Measurements from ENCODE around the gene CARD11.
A peak's percentile ranks its signal among the peaks of the same experiment; 100 is the strongest.

CARD11 gene

GRCh38 chr7:2905500-2905899, 138.2 kb downstream of the CARD11 start:
- no peak for DNase-seq (ENCODE audit: low read depth)

GRCh38 chr7:2905027-2905426, 138.6 kb downstream of the CARD11 start:
- DNase-seq (ENCODE audit: low read depth), result no peak

GRCh38 chr7:2904202-2904601, 139.5 kb downstream of the CARD11 start:
- DNase-seq (ENCODE audit: low read depth), result no peak

GRCh38 chr7:2903682-2904162, 139.9 kb downstream of the CARD11 start:
- no peak for DNase-seq (ENCODE audit: low read depth)

- no peak for DNase-seq (ENCODE audit: low read depth)
Measured at GRCh38 chr7:2897023-2897422, 146.6 kb downstream of the CARD11 start.

- DNase-seq (ENCODE audit: low read depth), result no peak
Measured at GRCh38 chr7:2896131-2896530, 147.5 kb downstream of the CARD11 start.

- peak; percentile 11 for DNase-seq (ENCODE audit: low read depth)
Measured at GRCh38 chr7:2894118-2894940, 149.3 kb downstream of the CARD11 start.

GRCh38 chr7:2893411-2893861, 150.2 kb downstream of the CARD11 start:
- DNase-seq (ENCODE audit: low read depth), result no peak

GRCh38 chr7:2892549-2892948, 151.1 kb downstream of the CARD11 start:
- no peak for DNase-seq (ENCODE audit: low read depth)

- DNase-seq (ENCODE audit: low read depth), result no peak
Measured at GRCh38 chr7:2887816-2888215, 155.9 kb downstream of the CARD11 start.

GRCh38 chr7:2886900-2887299, 156.8 kb downstream of the CARD11 start:
- DNase-seq (ENCODE audit: low read depth), result peak; percentile 19

GRCh38 chr7:2886391-2886790, 157.3 kb downstream of the CARD11 start:
- DNase-seq (ENCODE audit: low read depth), result no peak

GRCh38 chr7:2884161-2884560, 159.5 kb downstream of the CARD11 start:
- no peak for DNase-seq (ENCODE audit: low read depth)

GRCh38 chr7:2883101-2883500, 160.6 kb downstream of the CARD11 start:
- DNase-seq (ENCODE audit: low read depth), result no peak

GRCh38 chr7:2882111-2882510, 161.6 kb downstream of the CARD11 start:
- DNase-seq (ENCODE audit: low read depth), result no peak

- no peak for DNase-seq (ENCODE audit: low read depth)
Measured at GRCh38 chr7:2880874-2881533, 162.7 kb downstream of the CARD11 start.

- DNase-seq (ENCODE audit: low read depth), result no peak
Measured at GRCh38 chr7:2880051-2880450, 163.6 kb downstream of the CARD11 start.

- no peak for DNase-seq (ENCODE audit: low read depth)
Measured at GRCh38 chr7:2879354-2879753, 164.3 kb downstream of the CARD11 start.

GRCh38 chr7:2878306-2878705, 165.4 kb downstream of the CARD11 start:
- DNase-seq (ENCODE audit: low read depth), result no peak

GRCh38 chr7:2876031-2876731, 167.5 kb downstream of the CARD11 start:
- no peak for DNase-seq (ENCODE audit: low read depth)

GRCh38 chr7:2873686-2874551, 169.7 kb downstream of the CARD11 start:
- DNase-seq (ENCODE audit: low read depth), result no peak

- DNase-seq (ENCODE audit: low read depth), result no peak
Measured at GRCh38 chr7:2873146-2873545, 170.5 kb downstream of the CARD11 start.
